Stimulated activated CD4-positive, alpha-beta T cell treated with anti-CD3 and anti-CD28 coated beads, Interleukin-4, amount 100 ng/mL, for 24 hours (primary cell): ENCODE measurements around the gene DCAF17.
"Not testable (repeated sequence)": the region's sequence is repeated elsewhere in the genome, so short reads cannot be mapped to it uniquely, and the experiment has no call there.

Experiments
- DNase-seq: peaks from one replicate; pipeline ENCODE4 v3.0.0-alpha.2; 2020

DCAF17 gene

GRCh38 chr2:171411214-171411613 lies 22.8 kb upstream of the DCAF17 start:
- DNase-seq, result no peak

DNA sequence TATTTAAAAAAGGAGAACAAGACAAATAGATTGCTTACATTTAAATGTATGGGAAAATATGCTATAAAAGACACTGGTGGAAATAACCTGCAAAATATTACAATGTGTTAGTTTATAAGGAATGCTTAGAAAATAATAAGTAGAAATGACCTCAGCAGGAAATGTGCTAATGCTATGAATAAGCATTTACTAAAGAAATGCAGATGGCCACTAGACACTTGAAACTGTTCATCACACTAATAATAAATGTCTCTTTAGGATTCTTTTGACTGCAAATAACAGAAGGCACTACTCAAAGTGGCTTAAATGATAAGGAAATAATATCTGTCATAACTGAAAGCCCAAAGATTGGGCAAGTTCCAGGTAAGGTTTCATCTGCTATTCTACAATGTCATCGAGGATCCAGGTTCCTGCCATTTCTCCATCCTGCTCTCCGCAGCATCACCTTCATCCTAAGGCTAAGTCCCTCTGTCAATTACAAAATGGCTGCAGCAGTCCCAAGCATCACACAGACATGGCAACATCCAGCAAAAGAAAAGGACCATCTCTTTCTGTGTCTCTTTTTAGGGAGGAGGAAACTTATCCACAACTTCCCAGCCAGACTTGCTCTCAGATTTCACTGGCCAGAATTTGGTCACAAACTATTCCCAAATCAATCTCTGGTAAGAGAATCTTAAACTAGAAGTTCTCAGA lies 22.1 kb upstream of the DCAF17 start:
- DNase-seq, result no peak

DNA sequence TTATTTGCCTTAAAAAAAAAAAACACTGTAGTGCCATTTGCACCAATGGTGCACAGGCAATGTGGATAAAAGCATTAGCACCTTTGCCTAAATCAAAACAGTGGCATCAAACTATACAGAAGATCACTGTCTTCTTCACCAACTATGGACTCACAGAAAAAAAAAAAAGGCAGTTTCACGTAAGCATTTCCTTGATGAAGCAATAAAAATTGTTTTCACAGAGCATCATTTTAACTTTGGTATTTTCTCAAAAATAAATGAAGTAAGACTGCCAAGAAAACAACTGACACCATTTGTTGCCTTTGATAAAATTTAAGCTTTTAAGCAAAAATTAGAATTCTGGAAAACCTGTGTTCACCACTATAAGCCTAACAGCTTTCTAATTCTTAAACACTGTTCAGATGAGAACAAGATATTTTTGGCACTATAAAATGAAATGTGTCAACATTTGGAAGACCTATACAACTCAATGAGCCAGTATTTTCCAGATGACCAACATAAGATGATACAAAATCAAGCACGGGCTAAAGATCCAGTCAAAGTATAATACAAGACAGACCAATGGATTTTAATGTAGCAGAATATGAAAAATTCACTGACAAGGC lies 21.4 kb upstream of the DCAF17 start:
- DNase-seq, result no peak

DNA sequence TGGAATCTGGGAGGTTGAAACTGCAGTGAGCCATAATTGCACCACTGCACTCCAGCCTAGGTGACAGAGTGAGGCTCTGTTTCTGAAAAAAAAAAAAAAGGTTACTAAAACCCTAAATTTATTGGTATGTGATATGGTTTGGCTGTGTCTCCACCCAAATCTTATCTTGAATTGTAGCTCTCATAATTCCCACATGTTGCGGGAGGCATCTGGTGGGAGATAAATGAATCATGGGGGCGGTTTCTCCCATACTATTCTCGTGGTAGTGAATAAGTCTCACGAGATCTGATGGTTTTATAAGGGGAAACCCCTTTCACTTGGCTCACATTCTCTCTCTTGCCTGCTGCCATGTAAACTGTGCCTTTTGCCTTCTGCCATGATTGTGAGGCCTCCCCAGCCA lies 19.4 kb upstream of the DCAF17 start:
- peak; percentile 38 for DNase-seq

DNA sequence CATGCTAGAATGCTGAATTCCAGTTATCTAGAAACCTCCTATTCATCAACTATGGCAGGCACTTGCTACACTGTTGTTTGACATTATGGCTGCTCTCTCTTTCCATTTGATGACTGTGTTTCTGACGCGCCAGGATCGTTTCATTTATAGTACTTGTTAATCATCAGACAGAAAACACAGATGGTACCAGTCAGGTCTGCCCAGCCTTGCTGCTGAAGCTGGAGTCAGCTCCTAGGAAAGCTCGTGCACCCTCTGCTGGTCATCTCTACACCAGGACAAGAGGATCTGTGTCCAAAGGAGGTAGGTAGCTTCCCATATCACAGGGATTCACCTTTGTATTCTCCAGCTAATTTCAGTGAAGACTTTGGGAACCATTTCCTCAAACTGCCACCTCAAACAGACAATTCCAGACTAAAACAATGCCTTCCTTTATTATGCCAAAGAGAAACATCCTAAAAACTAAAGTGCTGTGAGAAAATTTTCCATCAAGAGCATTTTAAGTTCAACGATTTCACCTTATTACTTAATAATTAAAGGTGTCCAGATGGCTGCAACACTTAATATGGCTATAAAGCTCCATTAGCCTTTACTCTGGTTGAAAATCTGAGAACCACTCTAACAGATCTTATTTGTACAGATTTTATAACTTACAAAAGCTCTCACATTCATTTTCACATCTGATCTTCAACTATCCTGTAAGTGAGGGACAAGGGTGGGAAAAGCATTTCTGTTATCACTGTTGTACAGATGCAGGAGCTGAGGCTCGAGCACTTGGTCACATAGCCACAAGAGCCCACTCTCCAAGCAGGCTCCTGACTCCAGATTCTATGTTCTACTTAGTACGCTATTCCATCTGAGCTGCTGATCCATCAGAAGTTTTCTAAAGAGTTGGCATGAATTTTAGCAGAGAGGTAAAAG lies 17.8 kb upstream of the DCAF17 start:
- DNase-seq, result peak; percentile 90

DNA sequence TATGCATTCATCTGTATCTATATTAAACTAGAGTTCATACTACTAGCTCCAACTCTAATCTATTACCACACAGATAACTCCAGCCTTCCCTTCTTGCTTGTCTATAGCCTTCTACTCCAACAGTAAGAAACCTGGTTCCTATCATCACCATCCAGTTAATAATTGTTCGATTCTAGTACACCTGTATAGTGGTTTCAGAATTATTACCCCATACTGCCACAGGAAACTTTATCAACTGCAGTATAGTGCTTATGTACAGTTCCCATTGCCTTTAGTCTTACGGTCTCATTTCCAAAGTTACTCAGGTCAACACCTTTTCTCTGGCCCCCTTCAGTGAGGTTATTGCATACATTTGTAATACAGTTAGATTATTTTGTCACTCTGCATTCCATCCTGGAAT lies 14.7 kb upstream of the DCAF17 start:
- DNase-seq, result no peak

DNA sequence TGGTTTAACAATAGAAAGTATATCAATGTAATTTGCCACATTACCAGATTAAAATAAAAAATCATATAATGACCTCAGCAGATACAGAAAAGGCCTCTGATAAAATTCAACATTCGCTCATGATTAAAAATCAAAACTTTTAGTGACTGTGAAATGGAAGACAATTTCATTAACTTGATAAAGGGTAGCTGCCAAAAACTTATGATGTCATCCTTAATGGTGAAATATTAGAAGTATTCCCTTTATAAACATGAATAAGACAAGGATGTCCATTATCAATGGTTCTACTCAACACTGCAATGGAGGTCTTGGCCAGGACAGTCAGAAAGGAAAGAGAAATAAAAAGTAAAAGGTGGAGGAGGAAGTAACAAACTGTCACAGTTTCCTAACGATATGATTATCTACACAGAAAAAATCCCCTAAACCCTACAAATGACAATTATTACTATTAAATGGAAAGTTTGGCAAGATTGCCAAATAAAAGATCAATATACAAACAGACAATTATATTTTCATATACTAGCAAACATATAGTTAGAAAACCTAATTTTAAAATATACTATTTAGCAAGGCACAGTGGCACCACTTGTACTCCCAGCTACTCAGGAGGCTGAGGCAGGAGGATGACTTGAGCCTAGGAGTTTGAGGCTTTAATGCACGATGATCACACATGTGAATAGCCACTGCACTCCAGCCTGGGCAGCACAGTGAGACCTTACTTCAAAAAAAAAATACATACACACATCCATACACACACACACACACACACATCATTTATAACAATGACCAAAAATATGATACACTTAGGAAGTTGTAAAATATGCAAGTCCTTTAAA lies 13.1 kb upstream of the DCAF17 start:
- no peak for DNase-seq

GRCh38 chr2:171422710-171423495 lies 11.1 kb upstream of the DCAF17 start:
- DNase-seq, result not testable (repeated sequence)

GRCh38 chr2:171430516-171431410 lies 3.3 kb upstream of the DCAF17 start:
- DNase-seq, result no peak

GRCh38 chr2:171431677-171432167 lies 2.3 kb upstream of the DCAF17 start:
- no peak for DNase-seq

- DNase-seq, result no peak
These were observed 1.6 kb upstream of the DCAF17 start for GRCh38 chr2:171432206-171432968.

DNA sequence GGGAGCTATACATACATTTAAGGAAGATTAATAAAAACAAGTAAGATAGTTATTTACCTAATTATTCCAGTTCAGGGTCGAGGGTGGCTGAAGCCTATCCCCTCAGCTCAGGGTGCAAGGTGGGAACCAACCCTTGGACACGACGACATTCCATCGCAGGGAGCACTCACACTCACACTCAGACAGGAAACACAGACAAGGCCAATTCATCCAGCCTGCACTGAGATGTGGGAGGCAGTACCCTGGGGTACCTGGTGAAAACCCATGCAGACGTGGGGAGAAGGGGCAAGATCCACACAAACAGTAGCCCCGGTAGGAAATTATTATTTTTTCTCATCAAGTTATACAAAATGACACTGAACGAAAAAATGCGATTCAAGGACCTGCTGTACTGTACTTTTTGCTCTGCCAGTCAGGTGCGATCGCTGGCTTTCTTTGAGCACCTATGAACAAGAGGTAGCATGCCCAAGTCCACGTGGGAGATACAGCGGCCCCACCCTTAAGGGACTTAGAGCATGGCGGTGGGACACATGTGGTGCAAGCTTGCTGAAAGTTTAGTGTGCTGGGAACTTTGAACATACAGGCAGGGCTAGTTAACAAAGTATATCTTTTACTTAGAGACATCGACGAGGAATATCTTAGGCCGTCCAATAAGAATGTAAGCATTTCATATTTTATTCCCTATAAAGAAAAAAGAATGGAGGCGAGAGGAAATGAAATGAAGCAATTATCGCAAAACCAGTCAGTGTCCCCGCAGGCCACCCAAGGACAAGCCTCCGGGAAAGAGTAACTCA lies 860 bp upstream of the DCAF17 start:
- DNase-seq, result peak; percentile 58

DNA sequence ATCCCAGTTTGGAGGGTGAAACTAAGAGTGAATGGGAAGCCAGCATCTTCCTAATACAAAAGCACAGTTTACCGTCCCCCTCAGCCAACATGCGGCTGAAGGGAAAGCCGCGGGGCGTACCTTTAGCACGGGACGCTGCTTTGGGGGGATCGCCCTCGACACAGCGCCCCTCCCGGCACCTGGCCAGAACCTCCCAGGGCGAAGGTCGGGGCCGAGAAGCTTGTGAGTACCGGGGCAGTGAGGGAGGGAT lies 338 bp upstream of the DCAF17 start, which contains the start of gene METTL8:
METTL8 (minus strand) TSS at position 228 of the 250 bp plus-strand sequence. CDS start 41,805 bp downstream, outside the sequence.
- no peak for DNase-seq

DNA sequence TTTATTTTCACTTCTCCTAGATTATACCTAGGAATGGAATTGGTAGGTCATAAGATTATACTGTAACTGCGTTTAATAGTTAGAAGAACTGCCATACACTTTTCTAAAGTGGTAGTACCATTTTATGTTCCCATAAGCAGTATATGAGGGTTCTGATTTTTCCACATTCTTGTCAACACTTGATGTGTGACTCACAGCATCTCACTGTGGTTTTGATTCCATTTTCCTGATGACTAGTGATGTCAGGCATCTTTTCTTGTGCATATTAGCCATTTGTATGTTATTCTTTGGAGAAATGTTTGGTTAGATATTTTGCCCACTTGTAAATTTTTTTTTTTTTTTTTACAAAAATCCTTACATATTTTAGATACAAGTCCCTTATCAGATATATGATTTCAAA lies 2.3 kb downstream of the DCAF17 start:
- DNase-seq, result no peak

DNA sequence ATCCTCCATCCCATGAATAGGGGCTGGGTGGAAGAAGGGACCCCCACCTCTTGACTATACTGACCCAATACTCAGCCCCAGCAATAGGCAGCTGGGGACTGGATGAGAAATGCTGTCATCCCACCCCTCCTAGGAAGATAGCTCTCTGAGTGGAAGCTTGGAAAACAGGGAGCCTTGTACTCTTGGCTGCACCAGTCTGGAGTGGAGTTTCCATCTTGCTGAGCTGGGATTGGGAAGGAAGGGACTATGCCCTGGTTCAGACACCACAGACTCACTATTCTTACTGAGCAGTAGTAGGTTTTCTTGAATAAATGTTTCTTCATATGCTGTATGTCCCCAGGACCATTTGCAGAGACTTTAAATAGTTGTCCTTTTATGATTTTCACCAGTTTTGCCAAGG lies 7.4 kb downstream of the DCAF17 start:
- no peak for DNase-seq

DNA sequence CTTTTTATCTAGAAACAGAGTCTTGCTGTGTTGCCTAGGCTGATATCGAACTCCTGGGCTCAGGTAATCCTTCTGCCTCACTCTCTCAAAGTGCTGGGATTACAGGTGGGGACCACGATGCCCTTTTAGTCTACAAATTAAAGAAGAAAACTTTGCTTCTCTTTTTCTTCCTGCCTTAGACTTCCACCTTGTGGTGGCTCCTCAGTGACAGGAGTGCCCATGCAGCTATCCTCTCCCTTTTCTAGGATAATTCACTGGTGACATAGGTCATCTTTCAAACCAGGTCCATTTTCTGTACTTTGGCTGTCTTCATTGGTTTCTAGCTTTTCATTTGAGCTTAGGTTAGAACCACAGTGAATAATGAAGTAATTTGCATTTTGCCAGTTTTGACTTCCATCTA lies 13.6 kb downstream of the DCAF17 start:
- no peak for DNase-seq

DNA sequence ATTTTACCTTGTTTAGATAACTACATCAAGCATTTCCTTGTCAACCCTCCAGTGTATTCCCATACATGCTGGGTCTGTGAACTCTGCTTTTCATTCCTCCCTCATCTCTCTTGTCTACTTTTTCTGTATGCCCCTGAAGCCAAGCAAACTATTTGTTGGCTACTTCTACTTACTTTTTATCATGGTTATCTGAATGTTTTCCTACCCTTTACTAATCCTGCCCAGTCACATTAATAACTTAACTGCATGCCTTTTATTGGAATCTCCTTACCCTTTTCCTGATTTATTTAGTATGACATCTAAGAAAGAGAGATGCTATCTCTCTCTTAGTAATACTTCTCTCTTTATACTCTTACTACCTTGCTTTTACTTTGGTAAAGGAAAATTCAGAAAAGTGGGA lies 17.0 kb downstream of the DCAF17 start:
- DNase-seq, result no peak

DNA sequence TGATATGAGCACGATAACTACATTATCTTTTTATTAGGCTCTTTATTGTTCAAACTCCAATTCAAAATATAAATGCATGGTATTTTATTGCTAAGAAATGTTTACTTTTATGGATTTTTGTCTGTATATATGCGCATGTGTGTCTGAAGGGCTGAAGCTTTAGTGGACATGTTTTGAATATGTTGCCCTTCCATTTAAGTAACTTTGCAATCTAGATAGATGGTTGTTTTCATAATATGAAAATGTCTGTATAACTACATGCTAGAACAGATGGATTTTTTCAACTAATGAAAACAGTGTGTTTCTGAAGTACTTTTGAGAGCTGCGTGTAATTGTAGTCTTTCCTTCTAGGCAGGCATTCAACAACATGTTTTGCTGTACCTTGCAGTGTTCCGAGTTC lies 18.7 kb downstream of the DCAF17 start:
- no peak for DNase-seq

DNA sequence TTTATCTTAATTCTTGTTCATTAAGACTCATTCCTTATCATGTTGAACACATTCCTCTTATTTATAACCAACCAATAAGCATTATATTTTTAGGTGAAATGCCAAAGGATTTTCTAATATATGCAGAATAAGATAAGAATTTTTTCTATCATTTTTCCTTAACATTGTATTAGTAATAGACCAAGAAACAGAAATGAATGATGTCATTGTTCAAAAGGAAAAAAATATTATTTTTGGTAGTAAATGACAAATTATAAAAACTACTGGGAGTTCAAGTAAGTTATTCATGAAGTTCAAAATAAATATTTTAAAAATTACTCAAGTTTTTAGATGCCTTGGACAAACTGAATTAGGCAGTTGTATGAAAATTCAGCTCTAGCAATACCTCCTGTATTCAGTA lies 25.5 kb downstream of the DCAF17 start:
- no peak for DNase-seq
